ENCODE measurements around the gene SUGP2. TPM values are rescaled to one million over a fixed set of nuclear protein-coding genes. Genes with fewer than 3 reads are reported as not detected.
"Not testable (repeated sequence)": the region's sequence is repeated elsewhere in the genome, so short reads cannot be mapped to it uniquely, and the experiment has no call there.

Gene SUGP2
- total RNA-seq, 2 donors from 2014 or later: 44.1 to 55.3 TPM

GRCh38 chr19:19028526-19028925 lies 4.8 kb downstream of the SUGP2 start:
- H3K4me3 ChIP-seq: no peak overlapping the region

DNA sequence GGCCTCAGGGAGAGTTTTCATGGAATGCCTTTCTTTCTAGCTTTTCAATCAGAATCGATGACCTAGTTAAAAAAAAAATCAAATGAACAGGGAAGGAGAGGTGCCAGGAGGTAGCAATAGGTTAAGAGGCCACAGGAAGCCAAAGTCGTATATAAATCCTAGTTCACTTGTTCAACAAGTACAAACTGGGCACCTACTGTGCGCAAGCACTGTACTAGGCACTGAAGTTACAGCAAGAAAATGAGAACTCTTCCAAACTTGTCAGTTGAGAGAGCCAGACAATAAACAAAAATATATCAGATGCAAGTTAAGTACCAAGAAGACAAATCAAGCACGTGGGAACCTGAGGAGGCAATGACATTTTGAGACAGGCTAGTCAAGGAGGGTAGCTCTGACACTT lies 6.1 kb downstream of the SUGP2 start:
- no peak overlapping the region for H3K27ac ChIP-seq
- intact Hi-C loops (cut with DNase I): no loop called here
- no peak overlapping the region for H3K9ac ChIP-seq (ENCODE audit: low read depth in 2 of 2, low read length in 2 of 2)
- H3K36me3 ChIP-seq: no peaks in the 10 kb centered on the region
- no peaks in the 10 kb centered on the region for H3K9me3 ChIP-seq
- no peaks in the 10 kb centered on the region for H3K27me3 ChIP-seq
- H3K4me1 ChIP-seq: no peaks in the 10 kb centered on the region
- TF ChIP-seq, protein P1, sequence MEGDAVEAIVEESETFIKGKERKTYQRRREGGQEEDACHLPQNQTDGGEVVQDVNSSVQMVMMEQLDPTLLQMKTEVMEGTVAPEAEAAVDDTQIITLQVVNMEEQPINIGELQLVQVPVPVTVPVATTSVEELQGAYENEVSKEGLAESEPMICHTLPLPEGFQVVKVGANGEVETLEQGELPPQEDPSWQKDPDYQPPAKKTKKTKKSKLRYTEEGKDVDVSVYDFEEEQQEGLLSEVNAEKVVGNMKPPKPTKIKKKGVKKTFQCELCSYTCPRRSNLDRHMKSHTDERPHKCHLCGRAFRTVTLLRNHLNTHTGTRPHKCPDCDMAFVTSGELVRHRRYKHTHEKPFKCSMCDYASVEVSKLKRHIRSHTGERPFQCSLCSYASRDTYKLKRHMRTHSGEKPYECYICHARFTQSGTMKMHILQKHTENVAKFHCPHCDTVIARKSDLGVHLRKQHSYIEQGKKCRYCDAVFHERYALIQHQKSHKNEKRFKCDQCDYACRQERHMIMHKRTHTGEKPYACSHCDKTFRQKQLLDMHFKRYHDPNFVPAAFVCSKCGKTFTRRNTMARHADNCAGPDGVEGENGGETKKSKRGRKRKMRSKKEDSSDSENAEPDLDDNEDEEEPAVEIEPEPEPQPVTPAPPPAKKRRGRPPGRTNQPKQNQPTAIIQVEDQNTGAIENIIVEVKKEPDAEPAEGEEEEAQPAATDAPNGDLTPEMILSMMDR (IDR thresholded peaks at IDR 0.05): no peak
- H3K4me3 ChIP-seq: no peak overlapping the region
- no peak for DNase-seq

More at GRCh38 chr19:19028526-19028925, 4.8 kb downstream of the SUGP2 start:
- Histone ChIP-seq H3K9me3 (no peaks in the 10 kb centered on the region), H3K27ac (no peak overlapping the region), H3K36me3 (no peaks in the 10 kb centered on the region), H3K27me3 (no peaks in the 10 kb centered on the region), H3K9ac (ENCODE audit: low read depth in 2 of 2, low read length in 2 of 2) (no peak overlapping the region), H3K4me1 (no peaks in the 10 kb centered on the region)
- intact Hi-C loops (cut with DNase I): no loop called here
- no peak for DNase-seq
- TF ChIP-seq, protein P1 (IDR thresholded peaks at IDR 0.05): no peak

DNA sequence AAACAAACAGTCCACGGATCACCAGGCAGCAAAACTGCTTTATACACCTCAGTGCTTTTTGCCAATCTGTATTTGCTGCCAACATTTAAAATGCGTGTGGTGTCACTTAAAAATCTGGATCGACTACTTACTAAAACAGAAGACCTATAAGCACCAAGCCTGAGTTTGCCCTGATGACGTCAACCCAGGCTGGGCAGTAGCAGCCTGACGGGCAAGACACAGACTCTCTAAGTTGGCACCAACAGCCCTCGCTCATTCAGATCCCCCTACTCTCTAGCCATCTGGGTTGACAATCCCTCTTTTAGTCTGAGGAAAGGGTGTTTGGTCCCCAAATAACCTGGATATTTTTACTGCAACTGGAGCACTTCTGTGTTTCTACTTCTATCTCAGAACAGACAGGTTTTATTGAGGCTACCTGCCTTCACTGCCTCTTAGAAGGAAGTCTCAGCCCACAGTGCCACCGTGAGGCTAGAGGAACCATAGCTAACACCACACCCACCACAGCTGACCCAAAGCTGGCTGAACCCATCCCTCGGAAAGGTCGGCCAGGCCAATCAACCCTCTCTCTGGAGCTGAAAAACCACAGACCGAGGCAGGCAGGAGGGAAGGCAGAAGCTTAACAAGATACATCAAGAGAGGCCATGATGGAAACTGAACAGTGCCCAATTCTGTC lies 6.9 kb downstream of the SUGP2 start:
- Histone ChIP-seq H3K27ac (no peak overlapping the region), H3K27me3 (no peaks in the 10 kb centered on the region), H3K9me3 (no peaks in the 10 kb centered on the region), H3K4me1 (no peaks in the 10 kb centered on the region), H3K9ac (ENCODE audit: low read depth in 2 of 2, low read length in 2 of 2) (no peak overlapping the region), H3K4me3 (no peak overlapping the region), H3K36me3 (no peaks in the 10 kb centered on the region)
- TF ChIP-seq, protein P1 (IDR thresholded peaks at IDR 0.05): no peak
- no peak for DNase-seq
- intact Hi-C loops (cut with DNase I): no loop called here

GRCh38 chr19:19025861-19026260 lies 7.5 kb downstream of the SUGP2 start:
- Histone ChIP-seq H3K9ac (ENCODE audit: low read depth in 2 of 2, low read length in 2 of 2) (no peak overlapping the region), H3K9me3 (no peaks in the 10 kb centered on the region), H3K27me3 (no peaks in the 10 kb centered on the region), H3K4me1 (no peaks in the 10 kb centered on the region), H3K27ac (no peak overlapping the region), H3K4me3 (no peak overlapping the region), H3K36me3 (no peaks in the 10 kb centered on the region)
- intact Hi-C loops (cut with DNase I): no loop called here
- TF ChIP-seq, protein P1 (IDR thresholded peaks at IDR 0.05): no peak
- DNase-seq: no peak

GRCh38 chr19:19023376-19023775 lies 9.9 kb downstream of the SUGP2 start:
- intact Hi-C loops (cut with DNase I); H3K27ac ChIP-seq; H3K4me3 ChIP-seq; H3K9me3 ChIP-seq; H3K9ac ChIP-seq (ENCODE audit: low read depth in 2 of 2, low read length in 2 of 2); H3K36me3 ChIP-seq; DNase-seq; H3K4me1 ChIP-seq; H3K27me3 ChIP-seq: not testable (repeated sequence)

DNA sequence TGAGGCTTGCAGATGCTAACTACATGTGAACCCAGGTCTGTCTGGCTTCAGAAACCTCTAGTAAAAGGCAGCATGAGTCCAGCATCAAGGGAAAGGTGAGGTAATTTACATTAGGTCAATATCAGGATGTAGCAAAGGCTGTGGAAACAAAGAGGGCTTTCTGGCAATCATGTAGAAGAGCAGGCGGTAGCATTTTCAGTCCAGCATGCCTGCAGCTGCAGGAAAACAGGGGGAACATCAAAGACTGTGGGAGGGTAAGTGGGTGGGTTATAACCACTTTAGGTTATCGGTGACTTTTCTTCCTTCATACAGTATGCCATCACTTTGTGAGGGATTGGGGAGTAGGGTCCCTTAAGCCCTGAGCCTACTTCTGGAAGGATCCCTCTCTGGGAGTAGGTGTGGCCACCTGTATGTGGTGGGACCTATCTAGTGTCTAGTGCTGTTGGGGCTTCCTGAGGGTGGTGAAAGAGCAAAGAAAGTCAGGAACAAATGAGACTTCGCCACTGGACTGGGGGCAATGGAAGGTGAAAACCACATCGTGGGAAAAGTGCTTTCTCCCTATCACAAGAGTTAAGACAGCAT lies 10.8 kb downstream of the SUGP2 start:
- TF ChIP-seq, protein P1 (IDR thresholded peaks at IDR 0.05): no peak
- Histone ChIP-seq H3K4me1 (no peaks in the 10 kb centered on the region), H3K27ac (no peak overlapping the region), H3K9ac (ENCODE audit: low read depth in 2 of 2, low read length in 2 of 2) (no peak overlapping the region), H3K36me3 (no peaks in the 10 kb centered on the region), H3K4me3 (no peak overlapping the region), H3K9me3 (no peaks in the 10 kb centered on the region), H3K27me3 (no peaks in the 10 kb centered on the region)
- intact Hi-C loops (cut with DNase I): no loop called here
- no peak for DNase-seq
